SK-N-SH (cell line): ENCODE data around the gene GALNTL6. TPM values are rescaled to one million over a fixed set of nuclear protein-coding genes. Genes with fewer than 3 reads are reported as not detected.
"Not testable (repeated sequence)": the region's sequence is repeated elsewhere in the genome, so short reads cannot be mapped to it uniquely, and the experiment has no call there.

Experiments used
- CTCF ChIA-PET: fragments of 300-600, 350-600 bp; formaldehyde crosslinking; extraction: SDS; loops from one replicate; lab custom pipeline; 2021; lab: Yijun Ruan, JAX
- POLR2A ChIA-PET: fragments of 350-600 bp; sonication (Branson Sonifier 250); formaldehyde crosslinking; extraction: SDS; loops from one replicate; lab custom pipeline; 2020; ENCODE audit warnings: antibody characterized with exemption, inconsistent platforms; lab: Yijun Ruan, JAX
- DNase-seq: peaks from one replicate; pipeline ENCODE4 v3.0.0; 2012
- H2AFZ ChIP-seq: fragments of 200-600 bp; sonication (generic); 2 replicates; pipeline ENCODE4 v1.8.1; 2016; ENCODE audit warnings: antibody characterized with exemption, mild to moderate bottlenecking, low read depth
- H3F3A ChIP-seq: fragments of 200-600 bp; sonication (generic); replicated peaks from 2 replicates; pipeline ENCODE3; 2016; ENCODE audit warnings: antibody characterized with exemption, mild to moderate bottlenecking; ENCODE audit not compliant: insufficient read depth
- H3K27ac ChIP-seq, 2 experiments: fragments of 200-500 bp in 1 of 2; fragments of 200-600 bp in 1 of 2; sonication (Bioruptor generic) in 1 of 2; sonication (generic), shearing (Covaris generic) in 1 of 2; 2 replicates each; pipeline versions ENCODE4 v1.5.1 to v1.6.1; 2014 to 2016; ENCODE audit warnings: low read depth in 2 of 2, inconsistent platforms in 1 of 2, low read length in 1 of 2, mild to moderate bottlenecking in 1 of 2, mixed read lengths in 1 of 2
- H3K27me3 ChIP-seq: fragments of 200-600 bp; sonication (generic), shearing (Covaris generic); 2 replicates; pipeline ENCODE4 v1.6.1; 2016; ENCODE audit warnings: mixed run types; ENCODE audit not compliant: insufficient read depth
- H3K36me3 ChIP-seq, 2 experiments: fragments of 200-500 bp in 1 of 2; fragments of 200-600 bp in 1 of 2; sonication (Bioruptor generic) in 1 of 2; sonication (generic) in 1 of 2; replicated peaks in 1 of 2; 2 replicates each; pipeline versions ENCODE3 to v1.5.1; 2014 to 2016; ENCODE audit warnings: low read length in 1 of 2, mild to moderate bottlenecking in 1 of 2; ENCODE audit not compliant: insufficient read depth in 2 of 2, control insufficient read depth in 1 of 2
- H3K4me1 ChIP-seq, 2 experiments: fragments of 200-500 bp in 1 of 2; fragments of 200-600 bp in 1 of 2; sonication (Bioruptor generic) in 1 of 2; sonication (generic), shearing (Covaris generic) in 1 of 2; 2 replicates each; pipeline versions ENCODE4 v1.5.1 to v1.6.1; 2014 to 2016; ENCODE audit warnings: low read depth in 1 of 2, low read length in 1 of 2, mixed run types in 1 of 2; ENCODE audit not compliant: insufficient read depth in 2 of 2, control insufficient read depth in 1 of 2
- H3K4me2 ChIP-seq: fragments of 200-600 bp; sonication (generic), shearing (Covaris generic); 2 replicates; pipeline ENCODE4 v1.6.1; 2017; ENCODE audit warnings: mixed run types
- H3K4me3 ChIP-seq, 2 experiments: fragments of 200-500 bp in 1 of 2; fragments of 200-600 bp in 1 of 2; sonication (Bioruptor generic) in 1 of 2; sonication (generic), shearing (Covaris generic) in 1 of 2; 2 replicates each; pipeline versions ENCODE4 v1.5.1 to v1.8.1; 2014 to 2016; ENCODE audit warnings: low read depth in 2 of 2, inconsistent platforms in 1 of 2, low read length in 1 of 2, mild to moderate bottlenecking in 1 of 2, mixed read lengths in 1 of 2, moderate library complexity in 1 of 2
- H3K79me2 ChIP-seq: fragments of 200-600 bp; sonication (generic); 2 replicates; pipeline ENCODE4 v1.8.1; 2017; ENCODE audit warnings: mild to moderate bottlenecking; ENCODE audit not compliant: insufficient read depth
- H3K9ac ChIP-seq: fragments of 200-600 bp; sonication (generic); 2 replicates; pipeline ENCODE4 v1.6.1; 2017; ENCODE audit warnings: mixed run types
- H3K9me2 ChIP-seq: fragments of 200-600 bp; sonication (generic); 2 replicates; pipeline ENCODE4 v1.6.1; 2017; ENCODE audit warnings: mixed run types
- H3K9me3 ChIP-seq: fragments of 200-600 bp; sonication (generic); 2 replicates; pipeline ENCODE4 v1.6.1; 2017; ENCODE audit warnings: mixed run types, mild to moderate bottlenecking, moderate library complexity
- H4K20me1 ChIP-seq: fragments of 200-600 bp; sonication (generic); 2 replicates; pipeline ENCODE4 v1.6.1; 2017; ENCODE audit warnings: mild to moderate bottlenecking, mixed run types; ENCODE audit not compliant: insufficient read depth
- CHD2 ChIP-seq: fragments of 150-350 bp; IDR thresholded peaks from 2 replicates; pipeline ENCODE4 v1.6.1; 2018; ENCODE audit warnings: low read length; ENCODE audit not compliant: partially characterized antibody
- ELF1 ChIP-seq: IDR thresholded peaks from 2 replicates; pipeline ENCODE4 v1.4.0; 2012
- EP300 ChIP-seq, 2 experiments: IDR thresholded peaks; 2 replicates each; pipeline versions ENCODE4 v1.4.0 to v1.6.1; 2012; ENCODE audit warnings: borderline replicate concordance in 1 of 2, low read depth in 1 of 2, low read length in 1 of 2
- EZH2phosphoT487 ChIP-seq: fragments of 200-600 bp; sonication (generic); IDR thresholded peaks from 2 replicates; pipeline ENCODE4 v1.6.1; 2017; ENCODE audit warnings: low read depth, mixed run types, mild to moderate bottlenecking, antibody characterized with exemption, moderate library complexity, borderline replicate concordance
- FOSL2 ChIP-seq: IDR thresholded peaks from 2 replicates; pipeline ENCODE4 v1.4.0; 2012; ENCODE audit warnings: low read depth, mild to moderate bottlenecking, moderate library complexity, borderline replicate concordance
- GABPA ChIP-seq: IDR thresholded peaks from 2 replicates; pipeline ENCODE4 v1.4.0; 2012; ENCODE audit warnings: low read depth, mild to moderate bottlenecking
- MEF2A ChIP-seq: IDR thresholded peaks from 2 replicates; pipeline ENCODE4 v1.4.0; 2012; ENCODE audit warnings: low read depth, borderline replicate concordance
- MXI1 ChIP-seq: IDR thresholded peaks from 2 replicates; pipeline ENCODE4 v1.6.1; 2012; ENCODE audit warnings: mild to moderate bottlenecking, low read depth, low read length, improper control_type of control experiment
- NFIC ChIP-seq: IDR thresholded peaks from 2 replicates; pipeline ENCODE4 v1.4.0; 2012; ENCODE audit warnings: borderline replicate concordance
- POLR2AphosphoS5 ChIP-seq: IDR thresholded peaks from 2 replicates; pipeline ENCODE4 v1.6.1; 2012; ENCODE audit warnings: low read depth, low read length
- RAD21 ChIP-seq: IDR thresholded peaks from 2 replicates; pipeline ENCODE4 v1.6.1; 2012; ENCODE audit warnings: mild to moderate bottlenecking, low read length
- RCOR1 ChIP-seq: fragments of 150-350 bp; IDR thresholded peaks from 2 replicates; pipeline ENCODE4 v1.6.1; 2017; ENCODE audit warnings: antibody characterized with exemption, low read length
- REST ChIP-seq: IDR thresholded peaks from 2 replicates; pipeline ENCODE4 v1.6.1; 2012; ENCODE audit warnings: mild to moderate bottlenecking, low read depth, low read length, moderate library complexity
- RFX5 ChIP-seq: IDR thresholded peaks from 2 replicates; pipeline ENCODE4 v1.6.1; 2012; ENCODE audit warnings: mild to moderate bottlenecking, improper control_type of control experiment, low read length
- RXRA ChIP-seq: IDR thresholded peaks from 2 replicates; pipeline ENCODE4 v1.4.0; 2012; ENCODE audit warnings: low read depth, mild to moderate bottlenecking, borderline replicate concordance
- SMC3 ChIP-seq: IDR thresholded peaks from 2 replicates; pipeline ENCODE4 v1.6.1; 2012; ENCODE audit warnings: low read depth, low read length, improper control_type of control experiment
- USF1 ChIP-seq: IDR thresholded peaks from 2 replicates; pipeline ENCODE4 v1.4.0; 2012; ENCODE audit warnings: low read depth, borderline replicate concordance
- YY1 ChIP-seq: IDR thresholded peaks from 2 replicates; pipeline ENCODE4 v1.4.0; 2012; ENCODE audit warnings: low read depth, mild to moderate bottlenecking
- WGBS: methylation state at CpG from one replicate; pipeline ENCODE4 v1.1.6; 2017; ENCODE audit warnings: low lambda C conversion rate; 5-methylcytosine and 5-hydroxymethylcytosine counted together
- polyA plus RNA-seq, 3 experiments: library from polyadenylated mRNA; depleted of rRNA; stranded (reverse); fragments of >200 nt; gene quantifications; 2 replicates each; pipeline ENCODE4 v1.2.3, GENCODE V29; 2012
- TF ChIP-seq, protein P1 (sequence below): fragments of 150-350 bp; IDR thresholded peaks from 2 replicates; pipeline ENCODE4 v1.6.1; 2017; ENCODE audit warnings: antibody characterized with exemption, low read length, low read depth, borderline replicate concordance
- TF ChIP-seq, protein P2 (sequence below): IDR thresholded peaks from 2 replicates; pipeline ENCODE4 v1.4.0; 2012; ENCODE audit warnings: low read depth

The GALNTL6 gene
- polyA plus RNA-seq, 1 of the 3 experiments (the other 2 are of a cell fraction): 0.07 TPM

- TF ChIP-seq EZH2phosphoT487 (no peak), RFX5 (no peak), MXI1 (no peak), SMC3 (no peak), RAD21 (no peak)
These were observed 1150.5 kb downstream of the GALNTL6 start (continued) for GRCh38 chr4:172963498-172964294.

GRCh38 chr4:172970189-172970588, 1157.0 kb downstream of the GALNTL6 start:
- WGBS: 36% methylated on average over 4 of the region's 4 CpGs

GRCh38 chr4:172974586-172974985, 1161.4 kb downstream of the GALNTL6 start:
- Histone ChIP-seq H3K9ac (no peak overlapping the region), H3K4me3 (no peak overlapping the region), H3K36me3 (no peaks in the 10 kb centered on the region), H4K20me1 (no peaks in the 10 kb centered on the region), H3K4me1 (no peaks in the 10 kb centered on the region; a peak in 1 of 4 replicates), H3K27me3 (no peaks in the 10 kb centered on the region), H3K9me2 (no peaks in the 10 kb centered on the region), H3F3A (no peaks in the 10 kb centered on the region), H3K27ac (no peak overlapping the region), H3K4me2 (no peak overlapping the region), H3K9me3 (no peaks in the 10 kb centered on the region), H2AFZ (no peak overlapping the region), H3K79me2 (no peaks in the 10 kb centered on the region)
- WGBS: 36% methylated on average over 2 of the region's 7 CpGs
- ChIA-PET CTCF (no interaction called here), POLR2A (no interaction called here)
- TF ChIP-seq RAD21 (no peak), POLR2AphosphoS5 (no peak), REST (no peak), FOSL2 (no peak), GABPA (no peak), EP300 (IDR thresholded peaks at IDR 0.05; ENCODE audit: borderline replicate concordance in 1 of 2, low read depth in 1 of 2, low read length in 1 of 2) (no peak), RXRA (no peak), NFIC (no peak), USF1 (no peak), CHD2 (no peak), RCOR1 (no peak), ELF1 (no peak), RFX5 (no peak), MEF2A (no peak), SMC3 (no peak), EZH2phosphoT487 (no peak), YY1 (no peak)
- TF ChIP-seq, protein P1, sequence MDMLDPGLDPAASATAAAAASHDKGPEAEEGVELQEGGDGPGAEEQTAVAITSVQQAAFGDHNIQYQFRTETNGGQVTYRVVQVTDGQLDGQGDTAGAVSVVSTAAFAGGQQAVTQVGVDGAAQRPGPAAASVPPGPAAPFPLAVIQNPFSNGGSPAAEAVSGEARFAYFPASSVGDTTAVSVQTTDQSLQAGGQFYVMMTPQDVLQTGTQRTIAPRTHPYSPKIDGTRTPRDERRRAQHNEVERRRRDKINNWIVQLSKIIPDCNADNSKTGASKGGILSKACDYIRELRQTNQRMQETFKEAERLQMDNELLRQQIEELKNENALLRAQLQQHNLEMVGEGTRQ: no peak
- TF ChIP-seq, protein P2, sequence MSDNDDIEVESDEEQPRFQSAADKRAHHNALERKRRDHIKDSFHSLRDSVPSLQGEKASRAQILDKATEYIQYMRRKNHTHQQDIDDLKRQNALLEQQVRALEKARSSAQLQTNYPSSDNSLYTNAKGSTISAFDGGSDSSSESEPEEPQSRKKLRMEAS: no peak
- DNase-seq: no peak

More at GRCh38 chr4:172970189-172970588, 1157.0 kb downstream of the GALNTL6 start:
- H4K20me1 ChIP-seq, H3K9ac ChIP-seq, H3K9me2 ChIP-seq, H2AFZ ChIP-seq, H3K9me3 ChIP-seq, H3K27me3 ChIP-seq, H3K4me1 ChIP-seq, H3K79me2 ChIP-seq, DNase-seq, H3K36me3 ChIP-seq, H3K4me2 ChIP-seq, H3K27ac ChIP-seq, H3F3A ChIP-seq, H3K4me3 ChIP-seq, POLR2A ChIA-PET, CTCF ChIA-PET: not testable (repeated sequence)
